ENCODE data around the gene ZHX3.
"Not testable (repeated sequence)": the region's sequence is repeated elsewhere in the genome, so short reads cannot be mapped to it uniquely, and the experiment has no call there.

Gene ZHX3

GRCh38 chr20:41327178-41327577 lies 9.6 kb upstream of the ZHX3 start:
- no peaks in the 10 kb centered on the region for H3K9me3 ChIP-seq (ENCODE audit: insufficient read depth, low read depth, low read length)
- no peak overlapping the region for H3K9ac ChIP-seq (ENCODE audit: low read depth, low read length)
- H3K4me1 ChIP-seq (ENCODE audit: insufficient read depth, low read length): no peaks in the 10 kb centered on the region; the same call in 1 of the 2 replicates
- H3K4me3 ChIP-seq (ENCODE audit: low read length): no peak overlapping the region
- H3K36me3 ChIP-seq (ENCODE audit: insufficient read depth, low read depth, low read length): no peaks in the 10 kb centered on the region
- H3K27me3 ChIP-seq (ENCODE audit: insufficient read depth, low read length): peaks cover 5% of the 10 kb centered on the region; the same call in 1 of the 2 replicates
- no peak overlapping the region for H3K27ac ChIP-seq (ENCODE audit: low read length)

GRCh38 chr20:41320976-41321375 lies 3.4 kb upstream of the ZHX3 start:
- H3K27me3 ChIP-seq (ENCODE audit: insufficient read depth, low read length): peaks cover 25% of the 10 kb centered on the region
- no peaks in the 10 kb centered on the region for H3K36me3 ChIP-seq (ENCODE audit: insufficient read depth, low read depth, low read length)
- no peaks in the 10 kb centered on the region for H3K9me3 ChIP-seq (ENCODE audit: insufficient read depth, low read depth, low read length)
- H3K4me1 ChIP-seq (ENCODE audit: insufficient read depth, low read length): peaks cover 3% of the 10 kb centered on the region; the same call in 1 of the 2 replicates
- H3K9ac ChIP-seq (ENCODE audit: low read depth, low read length): no peak overlapping the region
- no peak overlapping the region for H3K4me3 ChIP-seq (ENCODE audit: low read length)
- no peak overlapping the region for H3K27ac ChIP-seq (ENCODE audit: low read length)

DNA sequence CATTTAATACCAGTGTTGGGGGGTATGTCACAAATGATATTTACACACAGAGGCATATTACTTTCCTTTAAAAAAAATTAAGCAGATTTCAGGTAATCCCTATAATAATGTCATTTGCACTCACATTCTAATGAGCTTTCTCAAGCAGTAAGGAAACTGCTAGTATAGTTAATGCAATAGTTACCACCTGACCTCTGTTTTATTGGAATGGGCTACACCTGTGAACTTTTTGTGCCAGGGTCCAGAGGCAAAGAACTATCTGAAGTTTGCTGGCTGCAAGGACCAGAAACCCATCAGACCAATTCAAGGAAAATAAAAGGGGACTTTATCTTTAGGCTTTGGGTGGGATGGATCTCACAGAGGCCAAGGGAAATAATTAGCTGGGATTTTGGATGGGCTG lies 2.9 kb upstream of the ZHX3 start:
- Histone ChIP-seq H3K9me3 (ENCODE audit: insufficient read depth, low read depth, low read length) (no peaks in the 10 kb centered on the region), H3K27me3 (ENCODE audit: insufficient read depth, low read length) (peaks cover 25% of the 10 kb centered on the region)

GRCh38 chr20:41318271-41318649 lies 729 bp upstream of the ZHX3 start:
- peaks cover 25% of the 10 kb centered on the region for H3K27me3 ChIP-seq (ENCODE audit: insufficient read depth, low read length)
- H3K9ac ChIP-seq (ENCODE audit: low read depth, low read length): peak overlapping the region; percentile 79; the same call in 1 of the 2 replicates
- no peaks in the 10 kb centered on the region for H3K9me3 ChIP-seq (ENCODE audit: insufficient read depth, low read depth, low read length)
- peaks cover 3% of the 10 kb centered on the region; the same call in 1 of the 2 replicates for H3K4me1 ChIP-seq (ENCODE audit: insufficient read depth, low read length)
- peak overlapping the region; percentile 78; the same call in 1 of the 2 replicates for H3K4me3 ChIP-seq (ENCODE audit: low read length)
- H3K27ac ChIP-seq (ENCODE audit: low read length): no peak overlapping the region
- H3K36me3 ChIP-seq (ENCODE audit: insufficient read depth, low read depth, low read length): no peaks in the 10 kb centered on the region

More for the DNA sequence above, 2.9 kb upstream of the ZHX3 start:
- Histone ChIP-seq H3K9ac (ENCODE audit: low read depth, low read length) (no peak overlapping the region), H3K36me3 (ENCODE audit: insufficient read depth, low read depth, low read length) (no peaks in the 10 kb centered on the region), H3K4me3 (ENCODE audit: low read length) (no peak overlapping the region), H3K27ac (ENCODE audit: low read length) (no peak overlapping the region), H3K4me1 (ENCODE audit: insufficient read depth, low read length) (peaks cover 3% of the 10 kb centered on the region; the same call in 1 of the 2 replicates)

DNA sequence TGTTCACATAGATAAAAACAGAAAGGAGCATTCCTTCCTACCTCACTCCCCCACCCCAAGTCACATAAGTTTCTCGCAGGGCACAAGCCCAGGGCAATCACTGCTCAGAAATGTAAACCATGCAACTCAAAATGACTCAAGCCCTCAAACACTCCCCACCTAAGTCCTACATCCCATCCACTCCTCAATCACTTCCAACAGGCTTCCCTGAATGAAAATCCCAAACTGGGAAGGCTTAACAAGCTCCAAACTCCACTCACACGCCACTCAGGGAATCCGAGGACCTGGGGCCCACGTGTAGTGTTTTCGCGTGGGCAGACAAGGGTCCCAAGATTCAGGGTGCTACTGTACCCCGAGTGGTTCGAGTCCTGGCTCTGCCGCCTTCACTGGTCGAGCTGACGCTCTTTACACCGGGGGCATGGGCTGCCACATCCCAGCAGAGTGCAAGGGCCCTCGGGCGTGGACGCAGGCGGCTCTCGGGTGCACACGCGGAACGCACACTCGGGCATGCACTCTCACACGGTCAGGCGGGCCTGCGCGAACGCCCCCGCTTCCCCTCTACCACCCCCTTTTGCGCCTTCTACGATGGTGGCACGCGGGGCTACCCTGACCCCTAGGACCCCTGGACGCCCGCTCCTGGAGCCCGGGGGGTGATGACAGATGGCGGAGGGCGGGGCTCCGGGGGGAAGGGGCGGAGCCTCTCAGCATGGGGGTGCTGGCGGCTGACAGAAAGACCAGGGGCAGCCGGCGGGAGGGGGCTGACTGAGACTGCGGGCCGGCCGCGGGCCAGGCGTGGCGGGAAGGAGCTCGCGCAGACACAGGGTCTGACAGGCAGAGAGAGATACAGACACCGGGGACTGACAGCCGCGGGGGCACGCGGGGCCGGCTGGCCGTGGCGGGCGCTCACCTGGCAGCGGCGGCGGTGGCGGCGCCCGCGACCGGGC lies 657 bp downstream of the ZHX3 start:
- Histone ChIP-seq H3K4me3 (ENCODE audit: low read length) (peak overlapping the region; percentile 72), H3K27ac (ENCODE audit: low read length) (no peak overlapping the region), H3K9me3 (ENCODE audit: insufficient read depth, low read depth, low read length) (no peaks in the 10 kb centered on the region), H3K27me3 (ENCODE audit: insufficient read depth, low read length) (peaks cover 25% of the 10 kb centered on the region), H3K9ac (ENCODE audit: low read depth, low read length) (peak overlapping the region; percentile 25; the same call in 1 of the 2 replicates), H3K36me3 (ENCODE audit: insufficient read depth, low read depth, low read length) (no peaks in the 10 kb centered on the region), H3K4me1 (ENCODE audit: insufficient read depth, low read length) (peaks cover 3% of the 10 kb centered on the region; the same call in 1 of the 2 replicates)

DNA sequence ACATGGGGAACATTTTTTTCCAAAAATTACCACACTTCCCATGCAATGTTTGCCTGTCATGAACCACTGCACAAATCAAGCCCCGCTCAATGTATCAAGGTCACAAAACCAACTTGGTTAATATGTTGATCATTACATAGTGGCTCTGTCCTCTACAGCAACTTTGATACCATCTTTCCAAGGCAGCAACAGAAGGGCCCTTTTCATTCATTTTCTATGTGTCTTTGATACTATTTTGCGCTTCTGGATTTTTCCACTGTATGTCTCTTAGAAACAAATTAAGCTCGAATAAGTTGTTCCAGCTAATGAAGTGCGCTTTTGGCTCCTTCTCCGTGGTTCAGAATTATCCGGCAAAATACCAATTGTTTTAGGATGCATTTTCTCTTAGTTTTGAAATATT lies 1.5 kb downstream of the ZHX3 start:
- Histone ChIP-seq H3K9ac (ENCODE audit: low read depth, low read length) (no peak overlapping the region), H3K27ac (ENCODE audit: low read length) (no peak overlapping the region), H3K36me3 (ENCODE audit: insufficient read depth, low read depth, low read length) (no peaks in the 10 kb centered on the region), H3K27me3 (ENCODE audit: insufficient read depth, low read length) (peaks cover 25% of the 10 kb centered on the region), H3K9me3 (ENCODE audit: insufficient read depth, low read depth, low read length) (no peaks in the 10 kb centered on the region), H3K4me1 (ENCODE audit: insufficient read depth, low read length) (peaks cover 3% of the 10 kb centered on the region; the same call in 1 of the 2 replicates), H3K4me3 (ENCODE audit: low read length) (no peak overlapping the region)

DNA sequence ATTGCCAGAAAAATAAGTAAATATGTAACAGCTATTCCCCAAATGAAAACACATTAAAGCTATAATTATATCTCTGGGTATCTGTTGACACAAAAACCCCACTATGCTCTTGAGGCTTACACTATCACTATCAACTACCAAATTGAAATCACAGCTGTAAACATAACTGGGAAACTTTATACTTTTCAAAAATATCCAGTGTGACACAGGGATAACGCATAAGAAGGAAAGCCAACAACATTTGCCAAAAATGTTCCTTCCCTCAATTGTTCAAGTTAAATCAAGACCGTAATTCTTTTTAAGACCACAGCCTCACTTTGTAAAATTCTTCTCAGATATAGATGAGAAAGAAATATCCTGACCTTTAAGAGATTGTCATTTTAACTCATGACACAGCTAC lies 3.1 kb downstream of the ZHX3 start:
- Histone ChIP-seq H3K4me1 (ENCODE audit: insufficient read depth, low read length) (peaks cover 3% of the 10 kb centered on the region; the same call in 1 of the 2 replicates), H3K4me3 (ENCODE audit: low read length) (no peak overlapping the region), H3K27me3 (ENCODE audit: insufficient read depth, low read length) (peaks cover 22% of the 10 kb centered on the region), H3K36me3 (ENCODE audit: insufficient read depth, low read depth, low read length) (no peaks in the 10 kb centered on the region), H3K9me3 (ENCODE audit: insufficient read depth, low read depth, low read length) (no peaks in the 10 kb centered on the region), H3K9ac (ENCODE audit: low read depth, low read length) (no peak overlapping the region), H3K27ac (ENCODE audit: low read length) (no peak overlapping the region)

DNA sequence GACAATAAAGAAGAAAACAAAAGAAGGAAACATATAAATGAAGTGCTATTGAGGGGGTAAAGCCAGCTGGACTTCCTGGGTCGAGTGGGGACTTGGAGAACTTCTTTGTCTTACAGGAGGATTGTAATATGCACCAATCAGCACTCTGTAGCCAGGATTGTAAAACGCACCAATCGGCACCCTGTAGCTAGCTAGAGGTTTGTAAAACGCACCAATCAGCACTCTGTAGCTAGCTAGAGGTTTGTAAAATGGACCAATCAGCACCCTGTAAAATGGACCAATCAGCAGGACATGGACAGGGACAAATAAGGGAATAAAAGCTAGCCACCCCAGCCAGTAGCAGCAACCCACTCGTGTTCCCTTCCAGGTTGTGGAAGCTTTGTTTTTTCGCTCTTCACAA lies 5.5 kb downstream of the ZHX3 start:
- peaks cover 20% of the 10 kb centered on the region for H3K4me1 ChIP-seq (ENCODE audit: insufficient read depth, low read length)
- H3K4me3 ChIP-seq (ENCODE audit: low read length); H3K36me3 ChIP-seq (ENCODE audit: insufficient read depth, low read depth, low read length); H3K27ac ChIP-seq (ENCODE audit: low read length); H3K27me3 ChIP-seq (ENCODE audit: insufficient read depth, low read length); H3K9ac ChIP-seq (ENCODE audit: low read depth, low read length); H3K9me3 ChIP-seq (ENCODE audit: insufficient read depth, low read depth, low read length): not testable (repeated sequence)

DNA sequence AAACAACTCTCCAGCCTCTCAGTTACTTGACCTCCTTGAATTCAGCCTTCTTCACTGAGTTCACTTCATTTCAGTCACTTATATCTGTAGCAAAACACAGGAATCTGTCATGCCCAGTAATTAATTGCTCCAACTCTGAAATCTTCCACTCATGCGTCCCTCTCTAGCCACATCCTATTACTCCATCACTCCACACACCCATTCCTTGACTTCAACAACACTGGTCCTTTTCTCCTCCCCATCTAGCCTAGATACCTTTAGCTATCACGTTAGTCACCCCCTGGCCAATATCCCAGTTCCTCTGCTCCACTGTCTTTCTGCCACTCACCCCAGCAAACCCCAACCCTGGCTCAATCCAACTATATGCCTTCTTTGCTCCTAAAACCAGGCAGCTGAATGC lies 7.7 kb downstream of the ZHX3 start:
- H3K27ac ChIP-seq (ENCODE audit: low read length): no peak overlapping the region
- no peak overlapping the region for H3K9ac ChIP-seq (ENCODE audit: low read depth, low read length)
- peaks cover 20% of the 10 kb centered on the region for H3K4me1 ChIP-seq (ENCODE audit: insufficient read depth, low read length)
- H3K4me3 ChIP-seq (ENCODE audit: low read length): no peak overlapping the region
- H3K27me3 ChIP-seq (ENCODE audit: insufficient read depth, low read length): no peaks in the 10 kb centered on the region
- no peaks in the 10 kb centered on the region for H3K9me3 ChIP-seq (ENCODE audit: insufficient read depth, low read depth, low read length)
- H3K36me3 ChIP-seq (ENCODE audit: insufficient read depth, low read depth, low read length): no peaks in the 10 kb centered on the region

DNA sequence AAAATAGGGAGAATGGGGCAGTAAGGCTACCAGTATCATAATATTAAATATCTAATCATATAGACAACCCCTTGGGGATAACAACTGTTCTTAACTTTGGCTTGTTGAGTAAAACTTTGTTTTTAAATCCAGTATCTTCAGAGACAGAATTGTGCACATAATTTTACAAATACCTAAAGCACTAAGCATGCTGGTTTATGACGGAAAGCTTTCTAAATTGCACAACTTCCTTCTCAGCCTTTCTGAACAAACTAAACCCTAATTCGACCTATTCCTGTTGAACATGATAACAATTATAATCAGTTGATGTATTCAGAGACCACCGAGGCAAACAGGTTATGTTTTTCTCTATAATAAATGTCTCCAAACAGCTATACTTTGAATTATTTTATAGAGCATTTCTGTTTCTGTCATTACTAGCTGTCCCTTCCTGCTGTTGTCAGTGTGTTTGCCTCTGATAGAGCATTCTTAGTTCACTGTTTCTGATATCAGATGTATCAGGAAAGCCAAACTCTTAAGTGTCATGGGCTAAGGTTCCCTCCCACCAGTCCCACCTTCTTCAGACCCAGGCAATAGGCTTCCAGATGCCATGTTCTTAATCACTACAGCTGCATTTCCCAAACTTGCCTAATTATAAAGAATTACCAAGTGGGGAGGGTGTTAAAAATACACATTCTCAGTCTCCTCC lies 8.7 kb downstream of the ZHX3 start:
- Histone ChIP-seq H3K9ac (ENCODE audit: low read depth, low read length) (no peak overlapping the region), H3K36me3 (ENCODE audit: insufficient read depth, low read depth, low read length) (no peaks in the 10 kb centered on the region), H3K27me3 (ENCODE audit: insufficient read depth, low read length) (no peaks in the 10 kb centered on the region), H3K4me3 (ENCODE audit: low read length) (no peak overlapping the region), H3K4me1 (ENCODE audit: insufficient read depth, low read length) (peaks cover 20% of the 10 kb centered on the region), H3K27ac (ENCODE audit: low read length) (no peak overlapping the region), H3K9me3 (ENCODE audit: insufficient read depth, low read depth, low read length) (no peaks in the 10 kb centered on the region)

GRCh38 chr20:41308290-41308711 lies 9.2 kb downstream of the ZHX3 start:
- H3K36me3 ChIP-seq (ENCODE audit: insufficient read depth, low read depth, low read length): no peaks in the 10 kb centered on the region
- peaks cover 20% of the 10 kb centered on the region for H3K4me1 ChIP-seq (ENCODE audit: insufficient read depth, low read length)
- no peak overlapping the region for H3K4me3 ChIP-seq (ENCODE audit: low read length)
- H3K27ac ChIP-seq (ENCODE audit: low read length): no peak overlapping the region
- no peaks in the 10 kb centered on the region for H3K9me3 ChIP-seq (ENCODE audit: insufficient read depth, low read depth, low read length)
- no peaks in the 10 kb centered on the region for H3K27me3 ChIP-seq (ENCODE audit: insufficient read depth, low read length)
- no peak overlapping the region for H3K9ac ChIP-seq (ENCODE audit: low read depth, low read length)

Data from iPS-20b (cell line).